ENCODE data around the gene NFE2. TPM values are rescaled to one million over a fixed set of nuclear protein-coding genes. Genes with fewer than 3 reads are reported as not detected.
"Not testable (repeated sequence)": the region's sequence is repeated elsewhere in the genome, so short reads cannot be mapped to it uniquely, and the experiment has no call there.

The NFE2 gene
- total RNA-seq, 1 experiment from 2014 or later: 2.4 TPM

DNA sequence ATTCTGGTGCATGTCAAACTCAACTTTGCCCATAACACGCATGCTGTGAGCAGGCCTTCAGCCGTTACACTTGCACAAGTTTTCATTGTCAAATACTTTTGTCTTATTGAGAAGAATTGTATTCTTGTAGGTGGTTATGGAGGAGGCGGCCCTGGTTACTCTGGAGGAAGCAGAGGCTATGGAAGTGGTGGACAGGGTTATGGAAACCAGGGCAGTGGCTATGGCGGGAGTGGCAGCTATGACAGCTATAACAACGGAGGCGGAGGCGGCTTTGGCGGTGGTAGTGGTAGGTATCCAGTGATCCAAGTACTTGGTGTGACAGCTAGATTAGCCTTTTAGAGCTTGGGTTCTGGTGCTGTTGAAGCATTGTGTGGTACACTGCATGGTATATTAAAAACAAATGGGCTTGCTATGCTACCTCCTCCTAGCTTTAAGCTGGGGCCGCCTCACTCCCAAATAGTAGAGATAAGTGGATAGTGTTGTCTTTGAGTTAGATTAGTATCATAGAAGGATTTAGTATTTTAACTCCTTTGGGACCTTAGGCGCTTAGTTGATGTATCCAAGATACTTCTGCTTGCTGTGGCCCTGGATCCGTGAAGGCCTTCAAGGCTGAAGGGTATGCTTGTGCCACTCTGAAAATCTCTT is 17.7 kb downstream of the NFE2 start (continued):
- TF ChIP-seq ZNF532 (CRISPR knock-in tag; IDR thresholded peaks at IDR 0.05; ENCODE audit: borderline replicate concordance) (0 out of 2 replicates have a peak, but pooled peaks have one; percentile 17), CREM (CRISPR knock-in tag; IDR thresholded peaks at IDR 0.05) (no peak), NFATC4 (CRISPR knock-in tag; IDR thresholded peaks at IDR 0.05) (peak; percentile 87), ZSCAN18 (CRISPR knock-in tag; IDR thresholded peaks at IDR 0.05) (no peak), TP53 (CRISPR knock-in tag; IDR thresholded peaks at IDR 0.05) (no peak), PRRX2 (CRISPR knock-in tag; IDR thresholded peaks at IDR 0.05) (0 out of 2 replicates have a peak, but pooled peaks have one; percentile 12)
- TF ChIP-seq, protein P1, sequence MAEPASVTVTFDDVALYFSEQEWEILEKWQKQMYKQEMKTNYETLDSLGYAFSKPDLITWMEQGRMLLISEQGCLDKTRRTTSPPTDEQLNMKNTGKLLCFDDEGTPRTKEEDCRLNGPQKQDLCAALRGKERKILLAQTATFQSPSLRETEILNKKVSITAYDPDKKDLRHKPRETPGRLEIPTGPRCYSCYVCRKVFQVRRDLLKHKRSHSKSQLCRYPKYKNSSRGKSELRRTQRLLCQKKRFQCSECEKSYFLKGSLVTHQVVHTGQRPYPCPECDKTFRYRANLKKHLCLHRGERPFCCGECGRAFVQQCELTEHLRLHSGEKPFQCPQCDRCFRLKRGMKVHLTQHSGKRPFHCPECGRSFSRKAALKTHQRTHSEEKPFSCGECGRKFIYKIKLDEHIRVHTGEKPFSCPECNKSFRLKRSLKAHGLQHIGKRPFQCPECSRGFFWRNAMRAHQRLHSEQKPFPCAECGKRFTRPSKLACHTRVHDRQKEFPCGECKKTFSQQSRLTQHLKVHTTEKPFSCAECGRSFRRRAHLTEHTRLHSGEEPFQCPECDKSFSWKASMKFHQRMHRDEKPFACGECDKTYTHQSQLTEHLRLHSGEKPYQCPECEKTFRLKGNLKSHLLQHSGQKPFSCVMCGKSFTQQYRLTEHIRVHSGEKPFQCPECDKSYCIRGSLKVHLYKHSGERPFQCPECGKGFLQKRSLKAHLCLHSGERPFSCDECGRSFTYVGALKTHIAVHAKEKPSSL (CRISPR knock-in tag; conservative IDR thresholded peaks at IDR 0.05): peak; percentile 53; the same call in 1 of the 2 replicates

DNA sequence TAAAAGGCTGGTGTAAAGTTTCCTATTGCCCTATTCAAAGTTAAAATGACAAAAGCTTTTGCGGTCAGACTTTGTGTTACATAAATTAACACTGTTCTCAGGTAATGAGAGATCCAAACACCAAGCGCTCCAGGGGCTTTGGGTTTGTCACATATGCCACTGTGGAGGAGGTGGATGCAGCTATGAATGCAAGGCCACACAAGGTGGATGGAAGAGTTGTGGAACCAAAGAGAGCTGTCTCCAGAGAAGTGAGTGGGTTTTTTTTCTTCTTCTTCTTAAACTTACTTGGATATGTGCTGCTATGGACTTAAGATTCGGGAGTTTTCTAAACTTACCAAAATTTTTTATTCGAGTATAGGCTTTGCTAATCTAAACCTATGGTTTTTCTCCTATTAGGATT is 19.1 kb downstream of the NFE2 start:
- not testable (repeated sequence) for ATAC-seq
- TF ChIP-seq ZNF416 (CRISPR knock-in tag; IDR thresholded peaks at IDR 0.05): peak; percentile 57
- peak; percentile 88 for TF ChIP-seq ZNF671 (CRISPR knock-in tag; IDR thresholded peaks at IDR 0.05)
- 0 out of 2 replicates have a peak, but pooled peaks have one; percentile 15 for TF ChIP-seq ZNF532 (CRISPR knock-in tag; IDR thresholded peaks at IDR 0.05; ENCODE audit: borderline replicate concordance)
- peak; percentile 72; the same call in 1 of the 2 replicates for TF ChIP-seq NFATC4 (CRISPR knock-in tag; IDR thresholded peaks at IDR 0.05)
- TF ChIP-seq, protein P1 (CRISPR knock-in tag; conservative IDR thresholded peaks at IDR 0.05): 0 out of 2 replicates have a peak, but pooled peaks have one; percentile 36
- peak; percentile 91 for TF ChIP-seq AR (CRISPR knock-in tag; IDR thresholded peaks at IDR 0.05)
- CTCF ChIA-PET: interaction anchor here (2.6 kb wide), 1 partner anchor 66 kb away, joined by 14 read pairs; no protein-coding TSS in a partner anchor

More for the DNA sequence above, 19.1 kb downstream of the NFE2 start:
- H3K4me3 Mint-ChIP-seq; H3K27me3 Mint-ChIP-seq (ENCODE audit: low read depth); H3K27ac Mint-ChIP-seq; DNase-seq (ENCODE audit: low spot score); H3K9me3 Mint-ChIP-seq; H3K36me3 Mint-ChIP-seq: not testable (repeated sequence)
- peaks cover 53% of the 10 kb centered on the region for H3K4me1 Mint-ChIP-seq
- POLR2A ChIA-PET: interaction anchor here (0.6 to 3.8 kb wide), 4 partner anchors 21 to 76 kb away, joined by 3 to 105 read pairs (median 30); partner anchors contain the start of gene COPZ1
